H1 (cell line): ENCODE data around the gene VWF. TPM values are rescaled to one million over a fixed set of nuclear protein-coding genes. Genes with fewer than 3 reads are reported as not detected.
A peak's percentile ranks its signal among the peaks of the same experiment; 100 is the strongest.

Experiments
- ASH2L ChIP-seq: fragments of 200-600, 300-600 bp; sonication (generic); IDR thresholded peaks from one replicate; pipeline ENCODE4 v1.7.1; 2017; ENCODE audit warnings: low read length
- KDM4A ChIP-seq: IDR thresholded peaks from one replicate; pipeline ENCODE4 v1.7.1; 2012; ENCODE audit warnings: low read depth, mild to moderate bottlenecking, moderate library complexity, low read length, inconsistent platforms; ENCODE audit not compliant: severe bottlenecking
- POLR2A ChIP-seq, 2 experiments: IDR thresholded peaks; 1 replicate in 1 of 2; 2 replicates in 1 of 2; pipeline ENCODE4 v1.6.1; 2011; ENCODE audit warnings: low read depth in 2 of 2, low read length in 2 of 2, mild to moderate bottlenecking in 2 of 2; ENCODE audit errors: control extremely low read depth in 1 of 2
- SIN3A ChIP-seq, 2 experiments: IDR thresholded peaks in 1 of 2; conservative IDR thresholded peaks in 1 of 2; 2 replicates each; pipeline ENCODE4 v1.6.1; 2011 to 2012; ENCODE audit warnings: low read length in 2 of 2, improper control_type of control experiment in 1 of 2, low read depth in 1 of 2, mild to moderate bottlenecking in 1 of 2
- TAF1 ChIP-seq: IDR thresholded peaks from 2 replicates; pipeline ENCODE4 v1.6.1; 2011; ENCODE audit warnings: mild to moderate bottlenecking, low read depth, low read length
- polyA plus RNA-seq, 7 experiments: library from polyadenylated mRNA; depleted of rRNA in 3 of 7; stranded (reverse) in 5 of 7; unstranded in 2 of 7; fragments of >200 nt in 5 of 7; fragments of 200-250 nt in 2 of 7; gene quantifications; 1 replicate in 5 of 7; 2 replicates in 1 of 7; 4 replicates in 1 of 7; pipeline versions ENCODE4 v1.2.1 to v1.2.3, GENCODE V29; 2011 to 2013; ENCODE audit warnings: missing spikeins in 2 of 7, mixed read lengths in 2 of 7
- total RNA-seq: library from RNA; stranded (reverse); fragmentation: NEBNext Ultra II Directional; extraction: Animal tissue kit (Norgen Biotek cat#: 25700); gene quantifications from 2 replicates; pipeline ENCODE4 v1.2.1, GENCODE V29; 2021

VWF gene
- total and polyA plus RNA-seq, 2 of the 8 experiments (the other 6 are each of a cell fraction or from before 2014, with no cell fraction given), result 0.39 to 0.60 TPM

- TF ChIP-seq SIN3A (conservative IDR thresholded peaks at IDR 0.05 in 1 of 2, IDR thresholded peaks at IDR 0.05 in 1 of 2; ENCODE audit: low read depth in 1 of 2, low read length in 2 of 2) (0 out of 4 replicates have a peak, but pooled peaks of 1 of the 2 experiments have one; percentile 31), POLR2A (IDR thresholded peaks at IDR 0.05; ENCODE audit: control extremely low read depth in 1 of 2, low read depth in 2 of 2, low read length in 2 of 2) (peak; percentile 62 to 74), KDM4A (peak; percentile 95), TAF1 (peak; percentile 78), ASH2L (peak; percentile 93)
These were observed 179.1 kb downstream of the VWF start, which contains the start of gene ANO2 (continued) for GRCh38 chr12:5945071-5946008.
